Astrocyte of the hippocampus (primary cell): ENCODE results near the gene EXOC3L4.
A peak's percentile ranks its signal among the peaks of the same experiment; 100 is the strongest.
"Not testable (repeated sequence)": the region's sequence is repeated elsewhere in the genome, so short reads cannot be mapped to it uniquely, and the experiment has no call there.

Experiments
- DNase-seq: peaks from one replicate; pipeline ENCODE4 v3.0.0; 2011; ENCODE audit warnings: low read depth, low spot score

EXOC3L4 gene

GRCh38 chr14:103105580-103106150, 11.1 kb downstream of the EXOC3L4 start:
- DNase-seq: no peak

GRCh38 chr14:103107455-103107854, 12.9 kb downstream of the EXOC3L4 start:
- no peak for DNase-seq

GRCh38 chr14:103107941-103108748, 13.6 kb downstream of the EXOC3L4 start:
- DNase-seq: no peak

DNA sequence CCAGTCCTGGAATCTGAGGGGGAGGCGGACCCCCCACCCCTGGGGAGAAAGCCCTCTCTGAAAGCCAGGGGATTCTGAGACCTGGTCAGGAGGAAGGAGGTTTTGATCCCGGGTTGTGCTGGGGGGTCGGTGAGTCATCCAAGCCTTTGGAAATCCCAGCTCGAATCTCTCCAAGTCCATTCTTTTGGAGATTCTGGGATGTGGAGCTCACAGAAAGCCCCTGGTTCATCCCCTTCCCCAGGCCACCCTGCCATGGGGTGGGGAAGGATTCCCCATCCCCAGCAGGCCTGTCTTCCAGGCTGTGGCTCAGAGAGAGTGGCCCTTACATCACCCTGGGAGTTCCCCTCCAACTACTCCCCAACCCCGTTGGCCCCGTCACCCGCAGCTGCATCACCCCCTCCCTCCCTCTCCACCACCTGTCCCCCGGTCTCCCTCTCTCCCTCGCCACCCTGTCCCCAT, 14.3 kb downstream of the EXOC3L4 start:
- DNase-seq: peak; percentile 50

DNA sequence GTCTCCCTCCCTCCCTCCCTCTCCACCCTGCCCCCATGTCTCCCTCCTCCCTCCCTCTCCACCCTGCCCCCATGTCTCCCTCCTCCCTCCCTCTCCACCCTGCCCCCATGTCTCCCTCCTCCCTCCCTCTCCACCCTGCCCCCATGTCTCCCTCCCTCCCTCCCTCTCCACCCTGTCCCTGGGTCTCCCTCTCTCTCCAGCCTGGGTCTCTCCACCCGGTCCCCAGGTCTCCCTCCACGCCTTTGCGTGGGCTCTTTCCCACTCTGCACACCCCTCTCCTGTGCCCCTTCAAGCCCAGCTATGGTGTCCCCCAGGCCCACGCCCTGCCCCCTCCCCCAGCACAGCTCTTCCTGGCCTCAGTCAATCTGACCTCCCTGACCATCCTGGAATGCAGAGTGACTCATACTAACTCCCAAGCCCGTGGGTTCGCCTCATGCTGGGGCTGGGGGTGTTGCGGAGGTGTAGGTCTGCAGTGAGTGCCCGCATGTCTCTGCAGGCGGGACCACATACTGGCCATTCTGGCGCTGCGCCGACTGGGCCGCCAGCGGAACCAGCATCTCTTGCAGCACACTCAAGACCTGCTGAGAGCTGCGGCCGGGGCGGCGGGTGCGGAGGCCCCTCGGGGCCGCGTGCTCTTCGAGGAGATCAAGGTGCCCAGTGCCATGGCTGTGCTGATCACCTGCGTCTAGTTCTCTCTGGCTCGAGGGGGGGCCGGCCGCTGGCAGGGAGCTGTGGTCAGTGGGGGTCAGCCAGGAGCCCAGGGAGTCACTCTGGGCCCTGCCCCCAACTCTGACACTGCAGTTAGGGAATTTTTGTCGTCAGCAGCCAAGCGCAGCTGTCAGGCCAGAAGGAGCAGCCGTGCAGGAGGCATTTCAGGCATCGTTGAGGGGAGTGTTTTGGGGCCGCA, 15.3 kb downstream of the EXOC3L4 start:
- DNase-seq: peak; percentile 85

GRCh38 chr14:103110681-103111231, 16.2 kb downstream of the EXOC3L4 start:
- DNase-seq: peak; percentile 58

DNA sequence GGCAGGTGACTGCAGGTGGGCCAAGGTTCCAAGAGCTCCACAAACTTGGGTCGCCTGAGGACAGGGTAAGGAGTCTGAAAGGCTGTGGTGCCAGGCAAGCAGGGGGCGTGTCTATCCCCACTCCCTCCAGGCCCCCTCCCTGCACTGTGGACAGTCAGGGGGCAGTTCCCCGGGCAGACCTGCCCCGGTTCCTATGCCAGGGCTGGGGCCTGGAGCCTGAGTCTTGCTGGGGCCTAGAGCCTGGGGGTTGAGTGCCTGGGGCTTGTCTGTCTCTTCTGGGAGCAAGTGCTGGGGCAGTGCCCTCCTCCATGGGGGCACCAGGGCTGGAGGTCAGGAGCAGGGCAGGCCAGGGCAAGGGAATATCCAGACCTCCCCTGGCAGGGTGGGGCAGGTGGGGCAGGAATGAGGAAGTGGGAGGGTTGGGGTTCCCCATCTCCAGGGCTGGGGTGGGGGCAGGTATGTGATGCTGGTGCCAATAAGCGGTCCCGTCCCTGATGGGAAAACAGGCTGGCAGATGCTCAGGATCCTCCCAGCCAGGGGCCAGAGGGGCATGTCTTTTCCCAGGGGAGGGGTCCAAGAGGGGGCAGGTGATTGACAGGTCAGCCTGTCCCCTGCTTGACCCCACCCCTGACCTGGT, 16.8 kb downstream of the EXOC3L4 start:
- DNase-seq: no peak

- no peak for DNase-seq
Observed at GRCh38 chr14:103112400-103113243, 18.1 kb downstream of the EXOC3L4 start.

DNA sequence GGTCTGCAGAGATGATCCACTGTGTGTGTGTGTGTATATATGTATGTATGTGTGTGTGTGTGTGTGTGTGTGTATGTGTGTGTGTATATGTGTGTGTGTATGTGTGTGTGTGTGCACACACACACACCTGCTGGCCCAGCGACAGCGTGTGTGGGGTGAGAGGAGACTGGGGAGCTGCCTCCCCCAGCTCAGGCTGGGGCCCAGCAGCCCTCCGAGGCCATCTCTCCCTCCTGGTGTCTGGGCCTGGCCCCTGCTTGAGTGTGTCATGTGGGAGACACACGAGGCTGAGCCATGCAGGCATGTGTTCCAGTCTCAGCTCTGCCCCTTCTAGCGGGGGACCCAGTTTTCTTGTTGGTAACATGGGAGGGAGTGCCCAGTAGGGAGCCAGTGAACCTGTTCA, 18.8 kb downstream of the EXOC3L4 start:
- DNase-seq: no peak

DNA sequence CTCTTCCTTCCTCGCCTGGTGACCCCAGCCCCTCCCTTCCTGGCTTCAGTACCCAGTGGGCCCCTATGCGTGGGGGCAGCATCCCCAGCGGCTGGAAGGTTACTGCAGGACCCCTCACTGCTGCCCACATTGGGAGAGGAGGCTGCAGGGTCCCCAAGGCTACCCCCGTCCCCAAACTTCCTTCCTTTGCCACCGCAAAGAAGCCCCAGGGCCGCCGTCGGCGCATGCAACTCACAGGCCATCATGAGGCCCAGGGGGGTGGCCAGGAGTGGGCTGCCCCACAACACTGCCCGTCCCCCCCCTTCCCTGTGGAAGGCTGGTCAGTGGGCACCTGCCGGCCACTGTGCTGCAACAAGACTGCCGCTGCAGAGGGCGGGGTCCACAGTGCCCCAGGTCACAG, 19.2 kb downstream of the EXOC3L4 start:
- DNase-seq: no peak

DNA sequence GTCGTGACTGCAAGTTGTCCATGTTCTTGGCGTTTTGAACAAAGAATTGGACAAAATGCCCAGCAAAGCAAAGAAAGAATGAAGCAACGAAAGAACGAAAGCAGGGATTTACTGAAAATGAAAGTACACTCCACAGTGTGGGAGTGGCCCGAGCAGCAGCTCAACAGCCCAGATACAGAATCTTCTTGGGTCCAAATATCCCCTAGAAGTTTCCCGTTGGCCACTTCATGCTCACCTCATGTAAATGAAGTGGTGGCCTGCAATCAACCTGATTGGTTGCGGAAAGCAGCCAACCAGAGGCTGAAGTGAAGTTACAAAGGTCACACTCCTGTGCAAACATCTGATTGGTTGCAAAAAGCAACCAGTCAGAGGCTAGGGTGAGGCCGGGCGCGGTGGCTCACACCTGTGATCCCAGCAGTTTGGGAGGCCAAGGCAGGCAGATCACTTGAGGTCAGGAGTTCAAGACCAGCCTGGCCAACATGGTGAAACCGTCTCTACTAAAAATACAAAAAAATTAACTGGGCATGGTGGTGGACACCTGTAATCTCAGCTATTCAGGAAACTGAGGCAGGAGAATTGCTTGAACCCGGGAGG, 20.7 kb downstream of the EXOC3L4 start:
- not testable (repeated sequence) for DNase-seq

DNA sequence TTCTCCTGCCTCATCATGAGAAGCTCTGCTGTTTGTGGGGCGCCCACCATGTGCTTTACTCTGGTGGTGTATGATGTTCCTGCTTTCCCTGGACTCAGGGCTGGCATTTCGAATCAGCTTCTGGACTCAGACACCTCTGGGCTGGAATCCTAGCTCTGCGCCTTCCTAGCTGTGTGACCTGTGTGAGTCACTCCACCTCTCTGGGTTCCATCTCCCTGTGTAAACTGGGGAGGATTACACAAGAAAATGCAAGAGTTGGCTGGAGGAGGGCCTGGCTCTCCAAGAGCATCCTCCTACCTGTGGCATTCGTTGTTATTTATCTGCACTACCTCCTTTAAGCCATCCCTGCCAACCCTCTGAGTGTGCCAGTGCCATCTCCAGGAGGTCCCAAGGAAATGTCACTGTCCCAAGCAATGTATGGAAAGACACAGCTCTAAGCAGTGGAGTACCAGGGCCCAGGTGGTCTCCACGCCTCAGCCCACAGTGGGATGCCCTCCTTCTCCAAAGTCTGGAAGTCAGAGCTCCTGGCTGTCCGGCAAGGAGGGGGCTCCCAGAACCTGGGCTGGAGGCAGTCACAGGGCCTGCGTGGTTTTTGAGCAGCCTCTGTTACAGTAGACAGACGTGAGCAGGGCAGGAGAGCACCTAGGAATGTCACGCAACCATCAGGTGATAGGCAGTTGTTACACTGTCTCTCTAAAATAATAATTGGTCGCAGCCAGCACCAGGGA, 21.5 kb downstream of the EXOC3L4 start:
- no peak for DNase-seq

GRCh38 chr14:103116636-103117035, 22.1 kb downstream of the EXOC3L4 start:
- DNase-seq: no peak

GRCh38 chr14:103117499-103117898, 23.0 kb downstream of the EXOC3L4 start:
- DNase-seq: not testable (repeated sequence)

DNA sequence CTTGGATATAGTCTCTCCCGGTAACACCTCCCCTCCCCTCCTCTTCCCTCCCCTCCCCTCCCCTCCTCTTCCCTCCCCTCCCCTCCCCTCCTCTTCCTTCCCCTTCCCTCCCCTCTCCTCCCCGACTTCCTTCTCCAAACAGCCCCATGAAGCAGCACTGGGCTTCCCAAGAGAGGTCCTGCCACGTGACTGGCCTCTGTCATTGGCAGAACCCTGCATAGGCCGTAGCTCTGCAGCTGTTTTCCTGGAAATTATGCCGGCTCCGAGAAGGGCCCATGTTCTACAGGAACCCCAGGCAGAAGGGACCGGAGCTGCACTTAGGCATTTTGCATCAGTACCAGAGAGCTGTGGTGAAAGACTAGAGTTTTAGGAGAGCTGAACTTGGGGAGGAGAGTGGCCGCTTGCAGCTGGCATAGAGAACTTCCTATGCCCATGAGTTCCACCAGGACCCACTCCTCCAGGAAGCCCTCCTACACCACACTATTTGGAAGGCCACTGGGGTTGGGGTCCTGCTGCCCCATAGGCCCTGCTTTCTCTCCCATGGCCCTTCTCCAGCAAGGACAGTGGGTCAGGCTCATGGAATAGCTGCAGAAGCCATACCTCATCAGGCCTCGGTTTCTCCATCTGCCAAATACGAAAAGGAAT, 23.6 kb downstream of the EXOC3L4 start:
- DNase-seq: no peak

- no peak for DNase-seq
Observed at GRCh38 chr14:103118663-103119404, 24.3 kb downstream of the EXOC3L4 start.

GRCh38 chr14:103119527-103119926, 25.0 kb downstream of the EXOC3L4 start:
- DNase-seq: not testable (repeated sequence)
